Fibroblast of skin of scalp (primary cell): ENCODE data around the gene CCDC57.

Experiments used
- DNase-seq: peaks from one replicate; pipeline ENCODE4 v3.0.0-alpha.2; 2013

The CCDC57 gene

GRCh38 chr17:82120148-82120547 lies 92.5 kb downstream of the CCDC57 start:
- peak; percentile 47 for DNase-seq

GRCh38 chr17:82118815-82119380 lies 93.7 kb downstream of the CCDC57 start:
- peak; percentile 7 for DNase-seq

GRCh38 chr17:82118168-82118814 lies 94.4 kb downstream of the CCDC57 start:
- DNase-seq, result no peak

GRCh38 chr17:82117139-82118090 lies 95.2 kb downstream of the CCDC57 start:
- DNase-seq, result no peak

GRCh38 chr17:82116246-82116645 lies 96.4 kb downstream of the CCDC57 start:
- DNase-seq, result no peak

- DNase-seq, result no peak
Observed at GRCh38 chr17:82114872-82115271, 97.8 kb downstream of the CCDC57 start.

GRCh38 chr17:82114447-82114846 lies 98.2 kb downstream of the CCDC57 start:
- no peak for DNase-seq

GRCh38 chr17:82113941-82114340 lies 98.7 kb downstream of the CCDC57 start:
- no peak for DNase-seq

GRCh38 chr17:82113422-82113821 lies 99.2 kb downstream of the CCDC57 start:
- DNase-seq, result no peak

GRCh38 chr17:82112914-82113311 lies 99.7 kb downstream of the CCDC57 start:
- DNase-seq, result no peak

- no peak for DNase-seq
Observed at GRCh38 chr17:82112181-82112913, 100.3 kb downstream of the CCDC57 start.

- DNase-seq, result no peak
Observed at GRCh38 chr17:82110298-82110697, 102.3 kb downstream of the CCDC57 start.

GRCh38 chr17:82108961-82109475 lies 103.6 kb downstream of the CCDC57 start:
- no peak for DNase-seq

- no peak for DNase-seq
Observed at GRCh38 chr17:82108496-82108945, 104.1 kb downstream of the CCDC57 start.

GRCh38 chr17:82108038-82108437 lies 104.6 kb downstream of the CCDC57 start:
- no peak for DNase-seq

GRCh38 chr17:82107341-82107860 lies 105.2 kb downstream of the CCDC57 start:
- DNase-seq, result peak; percentile 8

- no peak for DNase-seq
Observed at GRCh38 chr17:82106688-82107305, 105.8 kb downstream of the CCDC57 start.

- peak; percentile 33 for DNase-seq
Observed at GRCh38 chr17:82105882-82106687, 106.6 kb downstream of the CCDC57 start.

- no peak for DNase-seq
Observed at GRCh38 chr17:82105417-82105881, 107.2 kb downstream of the CCDC57 start.

- DNase-seq, result no peak
Observed at GRCh38 chr17:82104797-82105416, 107.7 kb downstream of the CCDC57 start.
